KG1 (cell line): ENCODE results near the gene CHST2.
"Not testable (repeated sequence)": the region's sequence is repeated elsewhere in the genome, so short reads cannot be mapped to it uniquely, and the experiment has no call there.

Experiments
- DNase-seq: peaks from one replicate; lab custom pipeline; 2025; lab: John Stamatoyannopoulos, UW

Gene CHST2

GRCh38 chr3:143134471-143134870 is 14.9 kb downstream of the CHST2 start:
- no peak for DNase-seq

GRCh38 chr3:143135150-143135549 is 15.6 kb downstream of the CHST2 start:
- no peak for DNase-seq

GRCh38 chr3:143137435-143138036 is 18.0 kb downstream of the CHST2 start:
- DNase-seq: no peak

- no peak for DNase-seq
These were observed 19.4 kb downstream of the CHST2 start for GRCh38 chr3:143138953-143139352.

- DNase-seq: no peak
These were observed 20.2 kb downstream of the CHST2 start for GRCh38 chr3:143139762-143140161.

GRCh38 chr3:143140550-143140949 is 21.0 kb downstream of the CHST2 start:
- no peak for DNase-seq

- DNase-seq: no peak
These were observed 22.8 kb downstream of the CHST2 start for GRCh38 chr3:143142354-143142753.

GRCh38 chr3:143145906-143146305 is 26.3 kb downstream of the CHST2 start:
- no peak for DNase-seq

GRCh38 chr3:143146486-143147274 is 27.1 kb downstream of the CHST2 start:
- DNase-seq: no peak

- DNase-seq: no peak
These were observed 28.1 kb downstream of the CHST2 start for GRCh38 chr3:143147707-143148106.

GRCh38 chr3:143150071-143150470 is 30.5 kb downstream of the CHST2 start:
- DNase-seq: no peak

- DNase-seq: no peak
These were observed 31.6 kb downstream of the CHST2 start for GRCh38 chr3:143151004-143151731.

GRCh38 chr3:143152043-143152442 is 32.5 kb downstream of the CHST2 start:
- no peak for DNase-seq

GRCh38 chr3:143155756-143156155 is 36.2 kb downstream of the CHST2 start:
- DNase-seq: no peak

GRCh38 chr3:143158014-143158988 is 38.7 kb downstream of the CHST2 start:
- no peak for DNase-seq

- no peak for DNase-seq
These were observed 40.9 kb downstream of the CHST2 start for GRCh38 chr3:143160437-143160836.

GRCh38 chr3:143163562-143164100 is 44.1 kb downstream of the CHST2 start:
- no peak for DNase-seq

- DNase-seq: no peak
These were observed 45.6 kb downstream of the CHST2 start for GRCh38 chr3:143165211-143165610.

- not testable (repeated sequence) for DNase-seq
These were observed 46.2 kb downstream of the CHST2 start for GRCh38 chr3:143165612-143166285.

GRCh38 chr3:143166376-143166775 is 46.8 kb downstream of the CHST2 start:
- DNase-seq: no peak
